Astrocyte (in vitro differentiated cells and primary cell): ENCODE data around the gene ANKRD12.

Experiments
- EZH2 ChIP-seq: IDR thresholded peaks from 2 replicates; pipeline ENCODE4 v1.6.1; 2012; ENCODE audit warnings: mild to moderate bottlenecking, low read length, inconsistent platforms; ENCODE audit not compliant: insufficient read depth
- TF ChIP-seq, protein P1 (sequence below): IDR thresholded peaks from 2 replicates; pipeline ENCODE4 v1.5.1; 2011; ENCODE audit warnings: low read depth, mild to moderate bottlenecking, inconsistent platforms, low read length, moderate library complexity; ENCODE audit not compliant: insufficient read depth

DNA sequence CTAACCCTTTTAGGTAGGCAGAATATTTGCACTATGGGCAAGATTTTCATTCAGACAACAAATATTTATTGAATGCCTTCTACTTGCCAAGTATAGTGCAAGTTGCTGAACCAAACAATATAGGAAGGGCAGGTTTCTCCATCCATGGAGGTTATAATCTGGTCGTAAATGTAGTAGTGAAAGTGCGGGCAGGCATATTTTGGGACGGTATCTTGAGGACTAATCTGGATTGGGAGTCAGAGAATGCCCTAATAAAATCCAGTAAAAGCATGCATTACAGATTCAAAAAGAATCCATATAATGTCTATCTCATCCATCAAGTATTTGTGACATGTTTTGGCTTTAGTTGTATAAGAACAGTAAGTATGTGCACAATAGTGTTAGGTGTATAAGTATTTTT, 35.8 kb upstream of the ANKRD12 start:
- TF ChIP-seq EZH2 = no peak
- TF ChIP-seq, protein P1, sequence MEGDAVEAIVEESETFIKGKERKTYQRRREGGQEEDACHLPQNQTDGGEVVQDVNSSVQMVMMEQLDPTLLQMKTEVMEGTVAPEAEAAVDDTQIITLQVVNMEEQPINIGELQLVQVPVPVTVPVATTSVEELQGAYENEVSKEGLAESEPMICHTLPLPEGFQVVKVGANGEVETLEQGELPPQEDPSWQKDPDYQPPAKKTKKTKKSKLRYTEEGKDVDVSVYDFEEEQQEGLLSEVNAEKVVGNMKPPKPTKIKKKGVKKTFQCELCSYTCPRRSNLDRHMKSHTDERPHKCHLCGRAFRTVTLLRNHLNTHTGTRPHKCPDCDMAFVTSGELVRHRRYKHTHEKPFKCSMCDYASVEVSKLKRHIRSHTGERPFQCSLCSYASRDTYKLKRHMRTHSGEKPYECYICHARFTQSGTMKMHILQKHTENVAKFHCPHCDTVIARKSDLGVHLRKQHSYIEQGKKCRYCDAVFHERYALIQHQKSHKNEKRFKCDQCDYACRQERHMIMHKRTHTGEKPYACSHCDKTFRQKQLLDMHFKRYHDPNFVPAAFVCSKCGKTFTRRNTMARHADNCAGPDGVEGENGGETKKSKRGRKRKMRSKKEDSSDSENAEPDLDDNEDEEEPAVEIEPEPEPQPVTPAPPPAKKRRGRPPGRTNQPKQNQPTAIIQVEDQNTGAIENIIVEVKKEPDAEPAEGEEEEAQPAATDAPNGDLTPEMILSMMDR = no peak
